HepG2 (cell line): ENCODE data around the gene LMNA. TPM values are rescaled to one million over a fixed set of nuclear protein-coding genes. Genes with fewer than 3 reads are reported as not detected.

ENCODE experiments used
- ARNTL ChIP-seq: sonication (generic); formaldehyde crosslinking; IDR thresholded peaks from 2 replicates; pipeline ENCODE4 v1.4.0; 2020; ENCODE audit warnings: mild to moderate bottlenecking, missing genetic modification reagents
- DR1 ChIP-seq: sonication (generic); formaldehyde crosslinking; IDR thresholded peaks from 2 replicates; pipeline ENCODE4 v1.8.0; 2021; ENCODE audit warnings: mild to moderate bottlenecking, missing genetic modification reagents, inconsistent platforms
- HNF4A ChIP-seq: sonication (generic); formaldehyde crosslinking; IDR thresholded peaks from 2 replicates; pipeline ENCODE4 v1.4.0; 2020; ENCODE audit warnings: missing genetic modification reagents
- KLF11 ChIP-seq: IDR thresholded peaks from 2 replicates; pipeline ENCODE4 v1.6.1; 2016; ENCODE audit warnings: missing compliant biosample characterization
- MXD4 ChIP-seq: IDR thresholded peaks from 2 replicates; pipeline ENCODE4 v1.6.1; 2016; ENCODE audit warnings: mild to moderate bottlenecking, missing biosample characterization, missing genetic modification reagents
- POLR2A ChIP-seq, 2 experiments: IDR thresholded peaks; 2 replicates each; pipeline ENCODE4 v1.6.1; 2011; ENCODE audit warnings: low read depth in 2 of 2, low read length in 2 of 2, mild to moderate bottlenecking in 1 of 2, moderate library complexity in 1 of 2; ENCODE audit not compliant: insufficient read depth in 1 of 2
- RFXAP ChIP-seq: sonication (generic); formaldehyde crosslinking; IDR thresholded peaks from 2 replicates; pipeline ENCODE4 v1.4.0; 2020; ENCODE audit warnings: missing genetic modification reagents, borderline replicate concordance
- SIN3A ChIP-seq: IDR thresholded peaks from 2 replicates; pipeline ENCODE4 v1.6.1; 2011; ENCODE audit warnings: low read depth, mild to moderate bottlenecking, control low read depth, low read length, borderline replicate concordance
- SSRP1 ChIP-seq: IDR thresholded peaks from 2 replicates; pipeline ENCODE4 v1.6.1; 2016; ENCODE audit warnings: control low read depth
- ZBTB20 ChIP-seq: sonication (generic); formaldehyde crosslinking; IDR thresholded peaks from 2 replicates; pipeline ENCODE4 v1.8.1; 2023; ENCODE audit warnings: missing genetic modification reagents, low read depth, mild to moderate bottlenecking, borderline replicate concordance
- ZC3H4 ChIP-seq: sonication (generic); formaldehyde crosslinking; IDR thresholded peaks from 2 replicates; pipeline ENCODE4 v1.4.0; 2020; ENCODE audit warnings: missing genetic modification reagents, borderline replicate concordance
- ZFP37 ChIP-seq: sonication (generic); formaldehyde crosslinking; IDR thresholded peaks from 2 replicates; pipeline ENCODE4 v1.4.0; 2020; ENCODE audit warnings: missing genetic modification reagents, borderline replicate concordance
- ZFP62 ChIP-seq: sonication (generic); formaldehyde crosslinking; IDR thresholded peaks from 2 replicates; pipeline ENCODE4 v1.4.0; 2020; ENCODE audit warnings: missing genetic modification reagents
- ZNF12 ChIP-seq: sonication (generic); formaldehyde crosslinking; IDR thresholded peaks from 2 replicates; pipeline ENCODE4 v1.5.0; 2020; ENCODE audit warnings: missing genetic modification reagents
- ZNF124 ChIP-seq: sonication (generic); formaldehyde crosslinking; IDR thresholded peaks from 2 replicates; pipeline ENCODE4 v1.4.0; 2020; ENCODE audit warnings: missing genetic modification reagents
- ZNF792 ChIP-seq: IDR thresholded peaks from 2 replicates; pipeline ENCODE4 v1.6.1; 2016
- polyA plus RNA-seq, 8 experiments: library from polyadenylated mRNA; depleted of rRNA in 3 of 8; stranded (reverse) in 7 of 8; unstranded in 1 of 8; fragments of >200 nt; fragmentation: Illumina TruSeq in 4 of 8; extraction: Trizol in 4 of 8; gene quantifications; 2 replicates each; pipeline versions ENCODE4 v1.2.1 to v1.2.3, GENCODE V29; 2011 to 2016; ENCODE audit warnings: low read depth in 4 of 8, missing spikeins in 1 of 8, mixed read lengths in 1 of 8; ENCODE audit not compliant: insufficient read depth in 1 of 8
- total RNA-seq, 5 experiments: library from RNA; depleted of rRNA; stranded (reverse); fragments of >200 nt; fragmentation: Illumina TruSeq; extraction: Trizol; gene quantifications; 2 replicates each; pipeline ENCODE4 v1.2.3, GENCODE V29; 2016; ENCODE audit warnings: low read depth in 1 of 5
- TF ChIP-seq, protein P1 (sequence below): IDR thresholded peaks from 2 replicates; pipeline ENCODE4 v1.6.1; 2016; ENCODE audit warnings: low read depth, missing genetic modification reagents, missing compliant biosample characterization
- TF ChIP-seq, protein P2 (sequence below): sonication (generic); formaldehyde crosslinking; IDR thresholded peaks from 2 replicates; pipeline ENCODE4 v1.5.0; 2020; ENCODE audit warnings: mild to moderate bottlenecking, missing genetic modification reagents, borderline replicate concordance
- TF ChIP-seq, protein P3 (sequence below): sonication (generic); formaldehyde crosslinking; IDR thresholded peaks from 2 replicates; pipeline ENCODE4 v1.4.0; 2020; ENCODE audit warnings: missing genetic modification reagents
- TF ChIP-seq, protein P4 (sequence below): sonication (generic); formaldehyde crosslinking; IDR thresholded peaks from 2 replicates; pipeline ENCODE4 v1.5.1; 2020; ENCODE audit warnings: missing genetic modification reagents, mild to moderate bottlenecking, borderline replicate concordance

The LMNA gene
- total and polyA plus RNA-seq, 2 of the 13 experiments (the other 11 are each of a cell fraction or from before 2014, with no cell fraction given): 107 to 225 TPM

DNA sequence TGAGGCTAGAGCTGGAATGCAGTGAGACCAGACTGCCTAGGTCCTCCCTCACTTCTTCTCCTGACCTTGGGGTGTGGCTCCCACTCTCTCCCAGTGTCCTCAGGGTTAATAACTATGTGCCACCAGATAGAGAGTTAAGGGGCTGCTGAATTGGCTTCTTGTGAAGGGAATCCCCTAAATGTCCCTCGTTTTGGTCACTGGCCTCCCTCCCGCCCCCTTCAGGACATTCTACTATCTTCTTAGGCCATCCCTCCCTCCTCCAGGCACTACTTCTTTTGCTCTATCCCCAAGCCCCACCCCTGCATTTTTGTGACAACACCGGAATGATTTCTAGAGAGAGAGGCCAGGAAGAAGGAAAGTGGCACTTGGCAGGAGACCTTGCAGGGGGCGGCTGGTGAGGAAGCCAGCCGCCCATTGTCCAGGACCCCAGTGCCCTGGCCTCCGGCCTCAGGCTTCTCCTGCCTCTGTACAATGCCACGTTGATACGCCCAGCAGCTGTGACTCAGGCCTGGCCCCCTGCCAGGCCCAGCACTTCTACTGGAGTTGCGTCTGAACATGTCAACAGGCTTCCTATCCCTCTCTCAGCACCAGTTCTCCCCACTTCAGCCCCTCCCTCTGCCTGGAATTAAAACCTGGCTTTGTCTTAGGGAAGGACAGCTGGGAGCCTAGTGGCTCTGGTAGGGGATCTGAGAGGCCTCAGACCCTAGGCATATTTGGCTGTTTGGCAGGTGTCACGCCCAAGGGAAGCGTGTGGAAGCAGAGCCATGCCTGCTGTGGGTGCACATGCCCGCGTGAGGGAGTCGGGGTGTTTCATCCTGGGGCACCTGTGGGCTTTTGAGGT lies 9.1 kb downstream of the LMNA start (continued):
- TF ChIP-seq ZFP37 (no peak), DR1 (no peak), KLF11 (no peak), SSRP1 (CRISPR knock-in tag) (no peak), RFXAP (peak; percentile 21; the same call in 1 of the 2 replicates), HNF4A (peak; percentile 26; the same call in 1 of the 2 replicates), ZFP62 (CRISPR knock-in tag) (no peak), POLR2A (IDR thresholded peaks at IDR 0.05; ENCODE audit: insufficient read depth in 1 of 2, low read depth in 2 of 2, low read length in 2 of 2) (peak in 1 of 2 experiments; percentile 84; a peak in 2 of 4 replicates), MXD4 (CRISPR knock-in tag) (no peak), ZNF12 (no peak), ZNF124 (CRISPR knock-in tag) (0 out of 2 replicates have a peak, but pooled peaks have one; percentile 79), SIN3A (peak; percentile 59; the same call in 1 of the 2 replicates), ARNTL (CRISPR knock-in tag) (peak; percentile 26; the same call in 1 of the 2 replicates), ZNF792 (no peak), ZBTB20 (CRISPR knock-in tag) (0 out of 2 replicates have a peak, but pooled peaks have one; percentile 23), ZC3H4 (CRISPR knock-in tag) (no peak)
- TF ChIP-seq, protein P1, sequence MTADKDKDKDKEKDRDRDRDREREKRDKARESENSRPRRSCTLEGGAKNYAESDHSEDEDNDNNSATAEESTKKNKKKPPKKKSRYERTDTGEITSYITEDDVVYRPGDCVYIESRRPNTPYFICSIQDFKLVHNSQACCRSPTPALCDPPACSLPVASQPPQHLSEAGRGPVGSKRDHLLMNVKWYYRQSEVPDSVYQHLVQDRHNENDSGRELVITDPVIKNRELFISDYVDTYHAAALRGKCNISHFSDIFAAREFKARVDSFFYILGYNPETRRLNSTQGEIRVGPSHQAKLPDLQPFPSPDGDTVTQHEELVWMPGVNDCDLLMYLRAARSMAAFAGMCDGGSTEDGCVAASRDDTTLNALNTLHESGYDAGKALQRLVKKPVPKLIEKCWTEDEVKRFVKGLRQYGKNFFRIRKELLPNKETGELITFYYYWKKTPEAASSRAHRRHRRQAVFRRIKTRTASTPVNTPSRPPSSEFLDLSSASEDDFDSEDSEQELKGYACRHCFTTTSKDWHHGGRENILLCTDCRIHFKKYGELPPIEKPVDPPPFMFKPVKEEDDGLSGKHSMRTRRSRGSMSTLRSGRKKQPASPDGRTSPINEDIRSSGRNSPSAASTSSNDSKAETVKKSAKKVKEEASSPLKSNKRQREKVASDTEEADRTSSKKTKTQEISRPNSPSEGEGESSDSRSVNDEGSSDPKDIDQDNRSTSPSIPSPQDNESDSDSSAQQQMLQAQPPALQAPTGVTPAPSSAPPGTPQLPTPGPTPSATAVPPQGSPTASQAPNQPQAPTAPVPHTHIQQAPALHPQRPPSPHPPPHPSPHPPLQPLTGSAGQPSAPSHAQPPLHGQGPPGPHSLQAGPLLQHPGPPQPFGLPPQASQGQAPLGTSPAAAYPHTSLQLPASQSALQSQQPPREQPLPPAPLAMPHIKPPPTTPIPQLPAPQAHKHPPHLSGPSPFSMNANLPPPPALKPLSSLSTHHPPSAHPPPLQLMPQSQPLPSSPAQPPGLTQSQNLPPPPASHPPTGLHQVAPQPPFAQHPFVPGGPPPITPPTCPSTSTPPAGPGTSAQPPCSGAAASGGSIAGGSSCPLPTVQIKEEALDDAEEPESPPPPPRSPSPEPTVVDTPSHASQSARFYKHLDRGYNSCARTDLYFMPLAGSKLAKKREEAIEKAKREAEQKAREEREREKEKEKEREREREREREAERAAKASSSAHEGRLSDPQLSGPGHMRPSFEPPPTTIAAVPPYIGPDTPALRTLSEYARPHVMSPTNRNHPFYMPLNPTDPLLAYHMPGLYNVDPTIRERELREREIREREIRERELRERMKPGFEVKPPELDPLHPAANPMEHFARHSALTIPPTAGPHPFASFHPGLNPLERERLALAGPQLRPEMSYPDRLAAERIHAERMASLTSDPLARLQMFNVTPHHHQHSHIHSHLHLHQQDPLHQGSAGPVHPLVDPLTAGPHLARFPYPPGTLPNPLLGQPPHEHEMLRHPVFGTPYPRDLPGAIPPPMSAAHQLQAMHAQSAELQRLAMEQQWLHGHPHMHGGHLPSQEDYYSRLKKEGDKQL (CRISPR knock-in tag): no peak
- TF ChIP-seq, protein P2, sequence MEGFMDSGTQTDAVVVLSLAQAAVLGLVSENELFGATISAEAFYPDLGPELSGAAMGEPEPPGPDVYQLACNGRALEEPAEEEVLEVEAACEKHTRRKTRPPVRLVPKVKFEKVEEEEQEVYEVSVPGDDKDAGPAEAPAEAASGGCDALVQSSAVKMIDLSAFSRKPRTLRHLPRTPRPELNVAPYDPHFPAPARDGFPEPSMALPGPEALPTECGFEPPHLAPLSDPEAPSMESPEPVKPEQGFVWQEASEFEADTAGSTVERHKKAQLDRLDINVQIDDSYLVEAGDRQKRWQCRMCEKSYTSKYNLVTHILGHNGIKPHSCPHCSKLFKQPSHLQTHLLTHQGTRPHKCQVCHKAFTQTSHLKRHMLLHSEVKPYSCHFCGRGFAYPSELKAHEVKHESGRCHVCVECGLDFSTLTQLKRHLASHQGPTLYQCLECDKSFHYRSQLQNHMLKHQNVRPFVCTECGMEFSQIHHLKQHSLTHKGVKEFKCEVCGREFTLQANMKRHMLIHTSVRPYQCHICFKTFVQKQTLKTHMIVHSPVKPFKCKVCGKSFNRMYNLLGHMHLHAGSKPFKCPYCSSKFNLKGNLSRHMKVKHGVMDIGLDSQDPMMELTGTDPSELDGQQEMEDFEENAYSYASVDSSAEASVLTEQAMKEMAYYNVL (CRISPR knock-in tag): peak; percentile 62; the same call in 1 of the 2 replicates
- TF ChIP-seq, protein P3, sequence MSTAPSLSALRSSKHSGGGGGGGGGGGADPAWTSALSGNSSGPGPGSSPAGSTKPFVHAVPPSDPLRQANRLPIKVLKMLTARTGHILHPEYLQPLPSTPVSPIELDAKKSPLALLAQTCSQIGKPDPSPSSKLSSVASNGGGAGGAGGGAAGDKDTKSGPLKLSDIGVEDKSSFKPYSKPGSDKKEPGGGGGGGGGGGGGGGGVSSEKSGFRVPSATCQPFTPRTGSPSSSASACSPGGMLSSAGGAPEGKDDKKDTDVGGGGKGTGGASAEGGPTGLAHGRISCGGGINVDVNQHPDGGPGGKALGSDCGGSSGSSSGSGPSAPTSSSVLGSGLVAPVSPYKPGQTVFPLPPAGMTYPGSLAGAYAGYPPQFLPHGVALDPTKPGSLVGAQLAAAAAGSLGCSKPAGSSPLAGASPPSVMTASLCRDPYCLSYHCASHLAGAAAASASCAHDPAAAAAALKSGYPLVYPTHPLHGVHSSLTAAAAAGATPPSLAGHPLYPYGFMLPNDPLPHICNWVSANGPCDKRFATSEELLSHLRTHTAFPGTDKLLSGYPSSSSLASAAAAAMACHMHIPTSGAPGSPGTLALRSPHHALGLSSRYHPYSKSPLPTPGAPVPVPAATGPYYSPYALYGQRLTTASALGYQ (CRISPR knock-in tag): no peak
- TF ChIP-seq, protein P4, sequence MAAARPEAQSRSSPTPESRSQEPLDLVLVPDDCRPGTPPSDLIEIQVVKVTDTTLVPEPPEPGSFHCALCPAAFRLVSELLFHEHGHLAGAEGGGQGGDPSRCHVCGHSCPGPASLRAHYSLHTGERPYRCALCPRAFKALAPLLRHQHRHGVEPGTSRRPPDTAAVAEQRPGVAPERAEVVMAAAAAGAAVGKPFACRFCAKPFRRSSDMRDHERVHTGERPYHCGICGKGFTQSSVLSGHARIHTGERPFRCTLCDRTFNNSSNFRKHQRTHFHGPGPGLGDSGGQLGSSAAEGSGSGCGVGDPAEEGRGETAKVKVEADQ (CRISPR knock-in tag): 0 out of 2 replicates have a peak, but pooled peaks have one; percentile 37
